Motor neuron (in vitro differentiated cells): ENCODE data around the gene FAM50B. TPM values are rescaled to one million over a fixed set of nuclear protein-coding genes. Genes with fewer than 3 reads are reported as not detected.

Experiments
- ATAC-seq, 8 experiments: fragments of 200-7000 bp; cut with Tn5 transposase; replicated peaks in 6 of 8; 2 replicates each; pipeline ENCODE4 v1.8.0; 2021; ENCODE audit warnings: mild to moderate bottlenecking in 8 of 8, moderate library complexity in 8 of 8
- H3K27ac ChIP-seq, 2 donors: fragments of 250-450 bp; sonication (Bioruptor Pico); 2 replicates each; pipeline ENCODE4 v1.9.0; 2021; ENCODE audit warnings: antibody characterized with exemption in 2 of 2, mild to moderate bottlenecking in 2 of 2, moderate library complexity in 1 of 2
- H3K4me1 ChIP-seq, 2 donors: fragments of 250-450 bp; sonication (Bioruptor Pico); replicated peaks in 1 of 2; 2 replicates each; pipeline ENCODE4 v1.6.1; 2021; ENCODE audit warnings: antibody characterized with exemption in 2 of 2, mild to moderate bottlenecking in 2 of 2, moderate library complexity in 1 of 2
- H3K4me3 ChIP-seq, 5 donors: fragments of 250-450 bp; sonication (Bioruptor Pico); 2 replicates each; pipeline ENCODE4 v1.9.0; 2021; ENCODE audit warnings: antibody characterized with exemption in 5 of 5, mild to moderate bottlenecking in 5 of 5, moderate library complexity in 4 of 5
- WGBS, 10 experiments: fragments of 450-650 bp; shearing (Covaris generic); methylation state at CpG; one replicate each; pipeline ENCODE4 v1.0.0; 2022; 5-methylcytosine and 5-hydroxymethylcytosine counted together
- in situ Hi-C, 9 experiments: fragments of 400-800 bp; cut with MboI; loops; one replicate each; pipeline ENCODE4 v1.15.0; 2021; ENCODE audit warnings: low sequenced_read_pairs in 9 of 9, low pct_unique_long_range_greater_than_20kb in 2 of 9; ENCODE audit not compliant: unreplicated experiment in 9 of 9
- total RNA-seq, 8 experiments: library from RNA; unstranded; fragments of 300-600 nt; gene quantifications; 2 replicates each; pipeline versions ENCODE4 v1.2.3 to v1.2.4, GENCODE V29; 2022

FAM50B gene
- total RNA-seq = 10 to 100 TPM in 1 of 8 experiments, 1 to 10 TPM in 6, not detected in 1; 2.0 to 11.9 (median 7.5) TPM

GRCh38 chr6:3848925-3849605 lies at the start of gene FAM50B:
TSS of gene FAM50B (plus strand) at chr6:3849373. CDS start at chr6:3849812, 439 bp downstream.
- H3K4me1 ChIP-seq = peaks cover 10 to 17% of the 10 kb centered on the region in 2 donors
- in situ Hi-C loops = no loop called here
- WGBS, 10 experiments = 20 to 100% (median 54%) methylated on average over 1 to 13 of the region's 49 CpGs; no CpG with 5 or more reads in 4 of the 10 experiments
- peak within 1 kb of the TSS; percentile 22 to 47 for H3K27ac ChIP-seq
- ATAC-seq = peak; percentile 92 to 99 (median 98)
- H3K4me3 ChIP-seq = peak within 1 kb of the TSS in 3 of 5 donors; percentile 33 to 45 (median 37)

DNA sequence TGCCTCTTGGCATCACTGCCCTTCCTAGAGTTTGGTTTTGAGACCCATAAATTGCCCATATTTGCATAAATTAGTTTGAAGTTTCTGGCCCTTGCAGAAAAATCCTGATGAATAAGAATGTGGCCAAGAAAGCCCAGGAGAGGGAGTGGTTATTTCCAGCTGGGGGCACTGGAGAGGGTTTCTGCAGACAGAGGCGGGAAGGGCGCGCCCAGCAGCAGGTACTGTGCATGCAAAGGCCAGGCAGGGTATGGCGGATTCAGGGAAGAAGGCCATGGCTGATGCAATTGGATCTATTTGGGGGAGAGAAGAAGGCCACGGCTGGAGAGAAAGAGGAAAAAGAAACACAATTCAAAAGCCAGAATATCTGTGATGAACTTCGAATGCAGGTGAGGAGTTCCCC lies 49.5 kb upstream of the FAM50B start:
- Histone ChIP-seq H3K4me1 (peaks cover 18 to 31% of the 10 kb centered on the region in 2 donors), H3K4me3 (no peak overlapping the region), H3K27ac (no peak overlapping the region)
- in situ Hi-C loops = no loop called here
- ATAC-seq = peak in 1 of 8 experiments; percentile 69
- 55 to 100% (median 91%) methylated on average over 1 to 5 of the region's 6 CpGs; no CpG with 5 or more reads in 2 of the 10 experiments for WGBS, 10 experiments

- in situ Hi-C loops = no loop called here
- 0 to 100% (median 75%) methylated on average over 1 to 11 of the region's 11 CpGs; no CpG with 5 or more reads in 2 of the 10 experiments for WGBS, 10 experiments
- Histone ChIP-seq H3K4me1 (peaks cover 14 to 23% of the 10 kb centered on the region in 2 donors), H3K27ac (no peak overlapping the region), H3K4me3 (no peak overlapping the region)
- peak in 1 of 8 experiments; percentile 11 for ATAC-seq
These were observed 48.2 kb upstream of the FAM50B start for GRCh38 chr6:3800850-3801591.

GRCh38 chr6:3801960-3802359 lies 47.2 kb upstream of the FAM50B start:
- in situ Hi-C loops = no loop called here
- Histone ChIP-seq H3K27ac (no peak overlapping the region), H3K4me1 (peaks cover 5 to 16% of the 10 kb centered on the region in 2 donors), H3K4me3 (no peak overlapping the region)
- WGBS, 10 experiments = 92 to 100% (median 100%) methylated on average over 1 to 5 of the region's 5 CpGs
- ATAC-seq = no peak

- H3K4me3 ChIP-seq = no peak overlapping the region
- WGBS, 10 experiments = 6 to 87% (median 75%) methylated on average over 1 to 8 of the region's 12 CpGs; no CpG with 5 or more reads in 1 of the 10 experiments
- peak overlapping the region in 1 of 2 donors; percentile 0 for H3K27ac ChIP-seq
- peak; percentile 50 to 81 (median 66) for ATAC-seq
- peaks cover 0 to 14% of the 10 kb centered on the region in 2 donors for H3K4me1 ChIP-seq
- in situ Hi-C loops = no loop called here
These were observed 45.3 kb upstream of the FAM50B start for GRCh38 chr6:3803627-3804468.

GRCh38 chr6:3804964-3805363 lies 44.2 kb upstream of the FAM50B start:
- no peak for ATAC-seq
- H3K4me3 ChIP-seq = no peak overlapping the region
- peaks cover 0 to 17% of the 10 kb centered on the region in 2 donors for H3K4me1 ChIP-seq
- in situ Hi-C loops = no loop called here
- H3K27ac ChIP-seq = no peak overlapping the region
- 86 to 100% (median 100%) methylated on average over 1 to 2 of the region's 2 CpGs; no CpG with 5 or more reads in 2 of the 10 experiments for WGBS, 10 experiments

DNA sequence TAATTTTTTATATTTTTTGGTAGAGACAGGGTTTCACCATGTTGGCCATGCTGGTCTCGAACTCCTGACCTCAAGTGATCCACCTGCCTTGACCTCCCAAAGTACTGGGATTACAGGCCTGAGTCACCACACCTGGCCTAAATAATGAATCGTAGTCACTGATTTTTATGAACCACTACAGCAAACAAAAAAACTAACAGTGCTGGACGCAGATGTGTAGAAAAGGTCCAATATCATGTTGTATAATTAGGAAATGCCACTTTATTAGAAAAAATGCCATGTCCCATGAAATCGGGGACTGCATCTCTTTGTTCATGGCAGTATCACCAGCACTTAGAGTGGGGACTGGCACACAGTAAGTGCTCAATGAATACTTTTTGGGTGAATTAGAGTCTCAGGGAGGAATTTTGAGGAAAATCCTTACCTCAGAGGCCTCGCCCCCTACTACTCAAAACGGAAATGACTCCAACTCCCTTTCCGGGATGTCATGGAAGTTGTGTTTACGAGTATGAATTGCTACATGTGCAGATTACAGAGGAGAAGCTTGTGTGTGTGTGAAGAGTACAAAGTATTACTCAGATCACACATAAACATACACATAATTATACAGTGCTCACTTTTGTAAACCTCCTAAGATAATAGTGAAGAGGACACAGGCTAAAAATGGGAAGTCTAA lies 43.6 kb upstream of the FAM50B start:
- H3K4me3 ChIP-seq = no peak overlapping the region
- H3K27ac ChIP-seq = no peak overlapping the region
- peak in 1 of 8 experiments; percentile 8 for ATAC-seq
- 47 to 100% (median 93%) methylated on average over 1 to 8 of the region's 8 CpGs; no CpG with 5 or more reads in 1 of the 10 experiments for WGBS, 10 experiments
- peaks cover 0 to 17% of the 10 kb centered on the region in 2 donors for H3K4me1 ChIP-seq
- in situ Hi-C loops = no loop called here

- Histone ChIP-seq H3K4me3 (no peak overlapping the region), H3K27ac (no peak overlapping the region), H3K4me1 (peaks cover 0 to 17% of the 10 kb centered on the region in 2 donors)
- in situ Hi-C loops = no loop called here
- 83 to 89% (median 84%) methylated on average over 5 to 9 of the region's 15 CpGs; no CpG with 5 or more reads in 7 of the 10 experiments for WGBS, 10 experiments
- ATAC-seq = no peak
These were observed 42.8 kb upstream of the FAM50B start for GRCh38 chr6:3806169-3806922.

- 0 to 92% (median 67%) methylated on average over 1 to 3 of the region's 3 CpGs; no CpG with 5 or more reads in 3 of the 10 experiments for WGBS, 10 experiments
- H3K4me3 ChIP-seq = no peak overlapping the region
- in situ Hi-C loops = no loop called here
- ATAC-seq = no peak
- H3K4me1 ChIP-seq = peaks cover 0 to 17% of the 10 kb centered on the region in 2 donors
- no peak overlapping the region for H3K27ac ChIP-seq
These were observed 41.0 kb upstream of the FAM50B start for GRCh38 chr6:3808199-3808598.

DNA sequence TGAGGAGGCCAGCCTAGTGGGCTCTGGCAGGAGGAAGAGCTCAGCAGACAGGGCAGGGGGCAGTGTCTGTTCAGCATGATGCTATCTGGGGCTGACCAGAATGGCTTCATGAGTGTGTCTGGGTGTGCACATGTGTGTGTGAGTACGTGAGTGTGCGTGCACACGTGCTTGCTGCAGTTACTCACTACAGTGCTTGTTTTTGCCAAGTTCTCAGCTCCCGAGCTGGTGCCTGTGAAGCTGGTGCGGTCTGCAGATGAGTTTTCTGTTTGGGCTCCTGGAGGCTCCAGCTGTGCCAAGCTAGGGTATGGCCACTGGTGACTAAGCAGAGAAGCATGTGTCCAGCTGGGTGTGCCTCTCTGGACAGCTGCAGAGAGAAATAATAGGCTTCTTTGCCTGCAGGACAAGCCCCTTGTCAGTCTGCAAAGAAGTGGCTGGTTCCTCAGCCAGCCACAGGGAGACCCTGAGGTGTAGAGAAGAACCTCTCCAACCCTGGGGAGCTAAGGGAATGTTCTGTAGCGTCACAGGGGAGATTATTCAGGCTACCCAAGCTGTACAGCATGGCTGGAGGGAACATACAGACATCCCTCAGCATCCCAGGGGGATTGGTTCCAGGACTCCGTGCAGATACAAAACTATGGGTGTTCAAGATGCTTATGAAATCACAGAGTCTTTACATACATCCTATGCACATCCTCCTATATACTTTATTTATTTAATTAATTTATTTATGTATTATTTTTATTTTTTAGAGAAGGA lies 40.2 kb upstream of the FAM50B start:
- in situ Hi-C loops = no loop called here
- Histone ChIP-seq H3K4me3 (no peak overlapping the region), H3K4me1 (peaks cover 0 to 10% of the 10 kb centered on the region in 2 donors), H3K27ac (no peak overlapping the region)
- ATAC-seq = peak; percentile 62 to 95 (median 80)
- 0 to 84% (median 64%) methylated on average over 1 to 6 of the region's 7 CpGs; no CpG with 5 or more reads in 4 of the 10 experiments for WGBS, 10 experiments

DNA sequence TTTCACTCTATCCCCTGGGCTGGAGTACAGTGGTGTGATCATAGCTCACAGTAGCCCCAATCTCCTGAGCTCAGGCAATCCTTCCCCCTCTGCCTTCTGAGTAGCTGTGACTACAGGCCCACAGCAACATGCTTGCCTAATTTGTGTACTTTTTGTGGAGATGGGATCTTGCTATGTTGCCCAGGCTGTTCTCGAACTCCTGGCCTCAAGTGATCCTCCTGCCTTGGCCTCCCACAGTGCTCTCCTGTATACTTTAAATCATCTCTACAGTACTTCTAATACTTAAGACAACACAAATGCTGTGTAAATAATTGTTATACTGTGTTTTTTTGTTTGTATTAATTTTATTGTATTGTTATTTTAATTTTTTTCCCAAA lies 39.7 kb upstream of the FAM50B start:
- WGBS, 10 experiments = 88 to 100% (median 100%) methylated on average over 1 of the region's 1 CpG; no CpG with 5 or more reads in 7 of the 10 experiments
- no peak for ATAC-seq
- Histone ChIP-seq H3K27ac (no peak overlapping the region), H3K4me1 (peaks cover 0 to 6% of the 10 kb centered on the region in 2 donors), H3K4me3 (no peak overlapping the region)
- in situ Hi-C loops = no loop called here
